Measurements from ENCODE around the gene ROCK2.

- TF ChIP-seq CREB1 (IDR thresholded peaks at IDR 0.05), result no peak
- TF ChIP-seq USF2 (IDR thresholded peaks at IDR 0.05; ENCODE audit: low read length), result no peak
- no peak for TF ChIP-seq ATF3 (IDR thresholded peaks at IDR 0.05; ENCODE audit: insufficient read depth, low read depth, low read length)
- no peak for TF ChIP-seq RNF2 (IDR thresholded peaks at IDR 0.05; ENCODE audit: borderline replicate concordance, low read depth, low read length, missing control alignments, poor library complexity, severe bottlenecking)
- no peak for TF ChIP-seq GABPA (IDR thresholded peaks at IDR 0.05; ENCODE audit: borderline replicate concordance, insufficient read depth, low read length)
- TF ChIP-seq CTCF (IDR thresholded peaks at IDR 0.05; ENCODE audit: control extremely low read depth in 1 of 3, insufficient read depth in 1 of 3, low read depth in 1 of 3, low read length in 3 of 3), result no peak
- no peak for TF ChIP-seq EZH2 (IDR thresholded peaks at IDR 0.05; ENCODE audit: low read depth, low read length, severe bottlenecking)
- TF ChIP-seq KDM5A (IDR thresholded peaks at IDR 0.05; ENCODE audit: low read length), result no peak
These were observed 203.1 kb downstream of the ROCK2 start for GRCh38 chr2:11141319-11141718.

Data from H1 (cell line).